Epidermal melanocyte (primary cell): ENCODE measurements around the gene TIMM17A.

Source experiments
- DNase-seq: peaks from one replicate; pipeline ENCODE4 v3.0.0; 2011; ENCODE audit warnings: low spot score; ENCODE audit not compliant: insufficient read length

TIMM17A gene

DNA sequence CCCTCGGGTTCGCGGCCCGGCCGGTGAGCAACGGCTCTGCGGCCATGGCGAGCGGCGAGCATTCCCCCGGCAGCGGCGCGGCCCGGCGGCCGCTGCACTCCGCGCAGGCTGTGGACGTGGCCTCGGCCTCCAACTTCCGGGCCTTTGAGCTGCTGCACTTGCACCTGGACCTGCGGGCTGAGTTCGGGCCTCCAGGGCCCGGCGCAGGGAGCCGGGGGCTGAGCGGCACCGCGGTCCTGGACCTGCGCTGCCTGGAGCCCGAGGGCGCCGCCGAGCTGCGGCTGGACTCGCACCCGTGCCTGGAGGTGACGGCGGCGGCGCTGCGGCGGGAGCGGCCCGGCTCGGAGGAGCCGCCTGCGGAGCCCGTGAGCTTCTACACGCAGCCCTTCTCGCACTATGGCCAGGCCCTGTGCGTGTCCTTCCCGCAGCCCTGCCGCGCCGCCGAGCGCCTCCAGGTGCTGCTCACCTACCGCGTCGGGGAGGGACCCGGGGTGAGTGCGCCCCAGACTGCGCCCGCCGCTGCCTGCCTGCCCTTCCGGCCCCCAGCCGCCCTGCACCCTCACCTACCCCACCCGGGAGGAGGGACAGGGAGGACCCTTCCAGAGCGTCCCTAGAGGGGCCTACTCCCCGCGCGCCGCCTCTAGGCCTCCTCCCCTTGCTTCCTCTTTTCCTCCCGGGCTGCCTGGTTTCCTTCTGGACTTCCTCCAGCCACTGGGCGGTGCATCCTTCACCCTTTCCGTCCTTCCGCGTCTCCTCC is 27.5 kb downstream of the TIMM17A start, which contains the start of gene RNPEP:
RNPEP (plus strand) TSS at position 26 of the 757 bp plus-strand sequence; CDS start at position 45, 19 bp downstream.
- peak; percentile 87 for DNase-seq

DNA sequence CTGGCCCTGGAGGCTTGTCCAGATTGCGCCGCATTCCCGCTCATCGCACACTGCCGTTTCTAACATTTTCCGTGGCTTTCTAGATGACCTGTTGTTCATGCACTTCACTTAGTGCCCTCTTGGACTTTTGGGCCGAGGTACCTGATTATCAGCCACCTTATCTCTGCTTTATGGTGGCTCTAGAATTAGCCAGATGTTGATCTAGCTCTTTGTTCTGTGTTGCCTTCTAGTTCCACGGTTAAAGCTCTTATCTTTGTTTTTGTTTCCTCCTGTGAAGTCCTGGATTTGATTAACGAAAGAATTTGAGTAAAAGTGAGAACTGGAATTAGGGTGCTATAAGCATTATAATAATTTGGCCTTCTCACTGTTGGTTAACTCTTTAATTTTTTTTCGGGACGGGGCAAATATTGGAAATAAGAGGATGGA is 28.1 kb downstream of the TIMM17A start:
- DNase-seq = no peak

DNA sequence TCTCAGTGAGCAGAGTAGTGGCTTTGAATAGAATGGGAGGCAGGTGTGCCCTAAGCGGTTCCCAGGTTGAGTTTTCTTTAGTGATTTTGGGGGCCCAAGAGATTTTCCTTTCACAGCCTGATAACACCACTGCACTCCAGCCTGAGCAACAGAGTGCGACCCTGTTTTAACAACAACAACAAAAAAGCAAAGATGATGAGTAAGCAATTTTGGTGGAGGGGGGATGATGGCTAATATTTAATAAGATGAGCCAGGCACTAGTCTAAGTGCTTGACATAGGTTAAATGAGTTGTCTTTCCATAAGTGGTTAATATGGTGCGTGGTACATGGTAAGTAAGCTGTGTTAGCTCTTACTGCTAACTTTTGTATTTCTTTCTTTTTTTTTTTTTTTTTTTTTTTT is 29.1 kb downstream of the TIMM17A start:
- no peak for DNase-seq

DNA sequence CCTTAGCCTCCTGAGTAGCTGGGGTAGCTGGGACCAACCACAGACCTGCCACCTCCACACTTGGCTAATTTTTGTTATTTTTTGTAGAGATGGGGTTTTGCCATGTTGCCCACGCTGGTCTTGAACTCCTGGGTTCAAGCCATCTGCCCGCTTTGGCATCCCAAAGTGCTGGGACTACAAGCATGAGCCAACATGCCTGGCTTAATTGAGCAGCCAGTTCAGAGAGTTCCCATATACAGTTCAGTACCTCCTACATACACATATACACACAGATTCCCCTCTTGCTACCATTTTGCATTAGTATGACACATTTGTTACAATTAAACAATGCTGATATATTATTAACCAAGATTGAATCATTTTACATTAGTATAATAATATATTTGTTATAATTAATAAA is 30.1 kb downstream of the TIMM17A start:
- no peak for DNase-seq

DNA sequence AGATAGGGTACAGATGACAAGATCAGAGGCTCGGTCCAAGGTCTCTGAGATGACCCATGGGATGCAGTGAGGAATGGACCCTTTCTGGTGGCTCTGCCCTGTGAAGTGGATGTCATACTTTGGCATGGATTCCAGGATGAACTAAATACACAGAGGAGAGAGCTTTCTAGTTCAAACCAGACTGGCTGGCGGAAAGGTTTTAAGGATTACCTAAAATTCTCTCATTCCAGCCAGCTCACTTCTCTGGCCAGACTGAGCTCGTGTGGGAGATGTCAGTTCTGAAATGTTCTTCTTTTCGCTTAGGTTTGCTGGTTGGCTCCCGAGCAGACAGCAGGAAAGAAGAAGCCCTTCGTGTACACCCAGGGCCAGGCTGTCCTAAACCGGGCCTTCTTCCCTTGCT is 33.3 kb downstream of the TIMM17A start:
- no peak for DNase-seq

DNA sequence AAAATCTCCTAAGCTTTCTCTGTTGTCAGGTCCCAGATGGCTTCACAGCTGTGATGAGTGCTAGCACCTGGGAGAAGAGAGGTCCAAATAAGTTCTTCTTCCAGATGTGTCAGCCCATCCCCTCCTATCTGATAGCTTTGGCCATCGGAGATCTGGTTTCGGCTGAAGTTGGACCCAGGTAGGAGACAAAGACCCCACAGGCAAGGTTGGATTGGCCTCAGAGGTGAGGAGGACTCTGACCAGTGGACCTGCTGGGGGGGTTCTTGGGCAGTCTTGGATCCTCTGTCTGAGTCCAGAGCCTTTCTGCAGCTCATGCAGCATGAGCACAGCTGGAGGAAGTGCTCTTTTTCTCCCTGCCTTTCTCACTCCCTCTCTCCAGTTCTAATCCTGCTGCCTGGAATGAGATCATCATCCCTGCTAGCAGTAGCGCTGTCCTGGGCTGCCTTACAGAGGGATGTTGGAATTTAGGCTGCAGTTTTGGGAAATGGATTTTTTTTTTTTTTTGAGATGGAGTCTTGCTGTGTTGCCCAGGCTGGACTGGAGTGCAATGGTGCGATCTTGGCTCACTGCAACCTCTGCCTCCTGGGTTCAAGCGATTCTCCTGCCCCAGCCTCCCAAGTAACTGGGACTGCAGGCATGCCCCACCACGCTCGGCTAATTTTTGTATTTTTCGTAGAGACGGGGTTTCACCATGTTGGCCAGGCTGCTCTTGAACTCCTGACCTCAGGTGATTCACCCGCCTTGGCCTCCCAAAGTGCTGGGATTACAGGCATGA is 34.2 kb downstream of the TIMM17A start:
- no peak for DNase-seq

DNA sequence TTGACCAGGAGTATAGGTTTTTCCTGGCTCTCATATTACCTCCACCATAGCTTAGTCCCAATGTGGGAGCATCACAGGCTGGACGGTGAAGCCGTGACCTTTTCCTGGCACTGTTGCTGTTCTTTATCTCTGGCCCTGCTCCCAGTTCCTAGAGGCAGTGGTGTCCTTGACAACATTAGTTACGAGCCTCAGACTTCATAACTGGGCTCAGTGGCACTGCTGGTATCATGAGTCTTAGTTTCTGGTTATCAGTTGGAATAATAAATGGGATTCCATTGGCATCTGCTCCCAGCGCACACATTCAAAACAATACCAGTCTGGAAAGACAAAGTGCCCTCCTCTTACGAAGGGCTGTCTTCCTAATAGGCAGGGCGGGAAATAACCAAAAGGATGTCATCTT is 35.1 kb downstream of the TIMM17A start:
- no peak for DNase-seq

DNA sequence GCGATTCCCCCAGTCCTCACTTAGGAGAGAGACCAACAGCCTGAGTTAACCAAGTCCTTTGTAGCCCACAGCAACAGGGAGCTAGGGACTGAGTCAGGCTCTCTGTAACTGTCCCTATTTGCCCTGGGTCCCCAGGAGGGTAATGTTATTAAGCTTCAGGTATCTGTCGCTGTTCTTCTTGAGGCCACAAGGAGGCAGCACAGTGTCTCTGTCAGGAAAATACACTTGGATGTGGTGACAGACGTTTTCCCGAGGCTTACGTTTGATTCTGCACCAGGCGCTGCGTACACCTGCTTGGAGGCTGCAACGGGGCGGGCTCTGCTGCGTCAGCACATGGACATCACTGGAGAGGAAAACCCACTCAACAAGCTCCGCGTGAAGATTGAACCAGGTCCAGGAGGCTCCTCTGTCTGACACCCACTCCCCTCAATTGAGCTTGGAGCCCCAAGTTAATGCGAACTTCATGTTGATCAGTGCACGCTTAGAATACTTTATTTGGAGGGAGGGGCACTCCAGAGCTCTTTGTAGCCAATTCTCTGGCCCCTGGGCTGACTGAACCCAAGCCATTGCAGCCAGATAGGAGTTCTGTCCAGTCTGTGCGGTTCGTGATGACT is 44.4 kb downstream of the TIMM17A start:
- peak; percentile 59 for DNase-seq

DNA sequence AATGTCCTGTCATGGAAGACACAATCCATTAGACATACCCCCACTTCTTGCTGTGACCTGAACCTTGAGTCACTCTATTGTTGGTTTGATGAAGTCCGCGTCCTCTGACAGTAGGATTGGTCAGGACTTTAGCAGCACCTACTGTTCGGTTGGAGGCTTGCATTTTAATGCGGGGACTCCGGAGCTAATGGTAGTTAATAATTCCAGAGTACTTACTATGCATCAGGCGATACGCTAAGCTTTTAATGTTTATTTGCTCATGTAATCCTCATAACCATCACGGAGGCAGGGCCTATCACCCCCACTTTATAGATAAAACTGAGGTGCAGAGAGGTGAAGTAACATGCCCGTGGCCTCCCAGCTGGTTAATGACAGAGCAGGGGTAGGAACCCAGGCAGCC is 47.2 kb downstream of the TIMM17A start:
- DNase-seq = no peak

DNA sequence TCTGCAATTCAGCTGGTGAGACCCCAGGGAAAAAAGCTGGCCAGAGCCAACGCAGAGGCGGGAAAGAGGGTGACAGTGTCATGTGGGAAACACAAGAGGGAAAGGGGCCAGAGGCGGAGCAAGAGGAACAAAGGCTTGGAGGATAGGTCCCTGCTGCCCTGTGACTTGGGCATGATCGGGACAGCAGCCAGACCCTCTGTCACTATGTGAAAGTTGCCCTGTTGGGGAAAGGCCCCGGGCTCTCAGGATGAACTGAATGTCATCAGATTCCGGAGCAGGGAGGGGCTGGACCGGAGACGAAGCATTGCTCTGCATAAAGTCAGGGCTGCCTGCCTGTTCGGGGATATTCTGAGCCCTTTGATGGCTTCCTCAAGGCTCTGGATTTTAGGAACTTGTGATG is 49.4 kb downstream of the TIMM17A start:
- no peak for DNase-seq

DNA sequence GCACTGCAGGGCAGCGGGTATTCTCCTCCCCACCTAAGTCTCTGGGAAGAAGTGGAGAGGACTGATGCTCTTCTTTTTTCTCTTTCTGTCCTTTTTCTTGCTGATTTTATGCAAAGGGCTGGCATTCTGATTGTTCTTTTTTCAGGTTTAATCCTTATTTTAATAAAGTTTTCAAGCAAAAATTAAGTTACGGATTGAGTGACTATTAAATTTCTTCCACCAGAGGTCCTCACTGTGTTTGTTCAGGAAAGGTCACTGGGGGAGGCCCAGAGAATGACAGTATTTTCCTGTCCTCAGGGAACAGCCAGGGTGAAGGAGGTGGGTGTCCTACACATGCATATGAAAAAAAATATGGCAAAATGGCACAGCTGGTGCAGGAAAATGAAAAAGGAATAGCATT is 50.7 kb downstream of the TIMM17A start:
- no peak for DNase-seq

DNA sequence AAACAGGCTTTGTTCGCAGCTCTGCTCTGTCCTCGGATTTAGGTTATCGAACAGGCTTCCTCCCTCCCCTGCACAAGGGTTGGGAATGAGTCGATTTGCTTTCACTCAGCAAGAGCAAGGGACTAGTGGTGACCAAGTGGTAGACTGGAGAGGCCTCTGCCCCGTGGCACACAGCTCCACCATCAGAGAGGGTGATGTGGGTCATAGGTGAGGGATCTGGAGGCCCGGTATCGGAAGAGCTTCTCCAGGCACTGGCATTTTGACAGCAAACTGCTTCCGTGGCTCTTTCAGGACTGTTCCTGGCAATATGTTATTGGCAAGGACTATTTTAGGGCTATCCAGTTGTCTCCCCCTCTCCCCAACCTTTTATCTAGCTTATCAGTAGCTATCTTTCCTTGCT is 52.0 kb downstream of the TIMM17A start:
- DNase-seq = no peak

DNA sequence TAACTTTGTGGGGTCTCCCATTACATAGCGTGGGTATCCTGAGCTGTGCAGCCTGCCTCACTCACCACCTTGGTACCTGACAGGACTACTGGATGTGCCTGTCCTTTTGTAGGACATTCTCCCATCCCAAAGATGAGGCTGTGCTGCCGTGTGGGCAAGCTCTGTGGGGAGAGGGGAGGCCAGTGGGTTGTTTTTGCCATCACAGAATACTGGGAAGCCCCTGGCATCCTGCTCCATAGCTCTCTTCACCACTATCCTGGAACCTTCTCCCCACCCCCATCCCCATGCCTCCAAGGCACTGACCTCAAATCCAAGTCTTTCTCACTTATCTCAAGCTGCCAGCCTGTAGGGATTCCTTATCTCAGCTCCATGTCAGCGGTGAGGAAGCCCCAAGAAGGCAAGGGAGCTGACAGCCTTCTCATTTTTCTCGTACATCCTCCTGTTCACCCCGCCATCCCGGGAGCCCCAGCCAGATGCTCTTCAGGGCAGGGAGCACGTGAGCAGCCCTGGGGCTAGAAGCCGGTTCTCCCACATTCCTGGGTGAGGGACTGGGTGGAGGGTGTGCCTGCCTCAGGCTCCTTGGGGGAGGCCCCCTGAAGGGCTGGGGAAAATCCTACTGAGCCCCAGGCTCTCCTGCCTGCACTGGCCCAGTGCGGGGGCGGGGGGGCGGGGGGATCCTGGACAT is 52.6 kb downstream of the TIMM17A start:
- DNase-seq = no peak

DNA sequence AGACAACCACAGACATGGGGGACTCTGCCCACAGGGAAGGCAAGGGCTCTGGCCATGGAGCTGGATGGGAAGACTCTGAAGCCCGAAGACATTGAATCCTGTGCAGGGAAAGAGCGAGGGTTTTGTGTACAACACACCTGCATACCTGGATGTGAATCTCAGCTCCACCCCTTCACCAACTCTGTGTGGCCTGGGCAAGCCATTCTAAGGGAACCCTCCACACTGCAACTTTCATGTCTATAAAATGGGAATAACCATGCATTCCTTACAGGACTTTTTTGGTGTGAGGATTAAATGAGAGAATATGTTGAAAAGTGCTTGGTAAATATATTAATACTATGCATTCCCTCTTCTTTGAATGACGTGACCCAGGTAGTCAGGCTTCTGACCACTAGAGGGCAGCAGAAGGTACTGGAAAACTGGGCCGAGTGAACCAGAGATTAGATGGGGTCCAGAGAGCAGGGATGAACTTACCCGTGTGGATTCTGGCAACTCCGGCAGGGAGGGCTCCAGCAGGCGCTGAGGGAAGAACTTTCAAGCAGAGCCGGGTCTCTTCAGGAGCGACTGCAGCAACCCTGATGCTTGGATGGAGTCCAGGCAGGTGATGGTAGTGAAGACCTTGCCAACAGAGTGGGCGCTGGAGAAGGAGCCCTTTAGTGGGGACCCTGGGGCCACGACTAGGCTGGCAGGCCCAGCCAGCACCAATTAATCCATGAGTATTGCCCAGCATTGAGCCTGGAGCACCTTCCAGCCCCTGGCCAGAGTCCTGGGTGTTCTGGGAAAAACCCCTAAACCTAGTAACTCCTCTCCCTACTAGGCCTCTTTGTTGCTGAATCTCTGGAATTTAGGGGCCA is 54.2 kb downstream of the TIMM17A start:
- peak; percentile 89 for DNase-seq

DNA sequence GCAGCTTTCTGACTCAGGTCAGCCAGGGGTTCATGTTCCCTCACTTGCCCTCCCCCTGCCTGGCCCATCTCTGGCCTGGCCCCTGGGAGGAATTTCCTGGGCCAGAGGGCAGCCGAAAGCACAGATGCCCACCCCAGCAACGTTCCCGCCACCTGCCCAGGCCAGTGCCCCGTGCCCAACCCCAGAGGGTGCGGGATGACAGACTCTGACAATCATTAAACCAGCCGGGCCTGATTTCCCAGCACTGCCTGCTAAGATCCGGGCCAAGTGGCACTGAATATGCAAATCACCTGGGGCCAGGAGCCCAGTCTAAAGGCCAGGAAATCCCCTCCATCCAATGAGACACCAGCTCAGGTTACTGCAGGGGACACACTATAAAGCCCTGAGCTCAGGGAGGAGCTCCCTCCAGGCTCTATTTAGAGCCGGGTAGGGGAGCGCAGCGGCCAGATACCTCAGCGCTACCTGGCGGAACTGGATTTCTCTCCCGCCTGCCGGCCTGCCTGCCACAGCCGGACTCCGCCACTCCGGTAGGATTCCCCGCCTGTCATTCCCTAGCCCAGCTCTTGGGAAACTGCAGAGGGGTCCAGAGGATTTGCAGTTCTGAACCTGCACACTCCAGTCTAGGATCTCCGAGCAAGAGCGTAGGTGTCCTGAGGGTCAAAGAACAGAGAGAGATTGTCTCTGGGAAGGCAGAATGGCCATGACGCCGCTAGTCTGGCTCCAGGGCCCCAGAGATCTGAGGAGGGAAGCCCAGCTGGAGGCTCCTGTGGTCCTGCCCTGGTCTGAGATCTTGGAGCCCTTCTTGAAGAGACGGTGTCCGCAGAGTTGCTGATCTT is 55.1 kb downstream of the TIMM17A start, which contains the start of gene ELF3:
ELF3 (plus strand) TSS at position 408 of the 836 bp plus-strand sequence. CDS start 550 bp downstream, outside the sequence.
- DNase-seq = no peak

DNA sequence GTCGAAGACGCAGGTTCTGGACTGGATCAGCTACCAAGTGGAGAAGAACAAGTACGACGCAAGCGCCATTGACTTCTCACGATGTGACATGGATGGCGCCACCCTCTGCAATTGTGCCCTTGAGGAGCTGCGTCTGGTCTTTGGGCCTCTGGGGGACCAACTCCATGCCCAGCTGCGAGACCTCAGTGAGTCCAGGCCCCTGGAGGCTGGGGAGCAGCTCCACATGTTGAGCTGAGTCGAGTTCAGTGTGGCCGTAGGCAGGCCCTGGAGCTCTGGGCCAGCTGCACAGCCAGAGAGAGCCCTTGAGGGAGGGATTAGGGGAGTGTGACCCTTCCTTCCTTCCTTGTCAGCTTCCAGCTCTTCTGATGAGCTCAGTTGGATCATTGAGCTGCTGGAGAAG is 56.7 kb downstream of the TIMM17A start:
- DNase-seq = no peak

DNA sequence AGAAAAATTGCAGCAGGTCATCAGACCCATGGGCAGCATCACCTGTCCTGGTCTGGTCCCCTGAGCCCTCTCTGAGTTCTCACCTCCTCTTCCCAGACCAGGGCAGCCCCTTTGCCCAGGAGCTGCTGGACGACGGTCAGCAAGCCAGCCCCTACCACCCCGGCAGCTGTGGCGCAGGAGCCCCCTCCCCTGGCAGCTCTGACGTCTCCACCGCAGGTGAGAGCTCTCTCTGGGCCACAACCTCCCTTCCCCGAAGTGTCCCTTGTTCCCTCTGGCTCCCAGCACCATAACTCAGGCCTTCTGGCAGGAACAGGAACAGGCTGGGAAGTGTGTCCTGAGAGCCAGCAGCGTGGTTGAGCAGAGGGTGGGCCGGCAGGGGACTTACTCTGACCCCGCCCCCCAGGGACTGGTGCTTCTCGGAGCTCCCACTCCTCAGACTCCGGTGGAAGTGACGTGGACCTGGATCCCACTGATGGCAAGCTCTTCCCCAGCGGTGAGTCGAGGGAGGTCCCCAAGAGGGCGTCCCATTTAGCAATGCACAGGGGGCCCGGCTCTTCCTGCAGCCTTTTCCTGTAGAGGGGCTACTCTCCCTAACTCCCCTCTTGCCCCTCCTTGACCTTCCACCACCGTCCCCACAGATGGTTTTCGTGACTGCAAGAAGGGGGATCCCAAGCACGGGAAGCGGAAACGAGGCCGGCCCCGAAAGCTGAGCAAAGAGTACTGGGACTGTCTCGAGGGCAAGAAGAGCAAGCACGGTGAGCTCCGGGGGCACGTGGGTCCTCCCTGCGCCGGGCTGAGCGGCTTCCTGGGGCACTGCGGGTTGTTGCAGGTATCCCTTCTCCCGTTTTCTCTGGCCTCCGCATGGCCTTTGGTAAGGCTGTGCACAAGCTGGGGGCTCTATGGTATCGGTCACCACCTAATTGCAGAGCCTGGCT is 57.5 kb downstream of the TIMM17A start:
- DNase-seq = no peak

DNA sequence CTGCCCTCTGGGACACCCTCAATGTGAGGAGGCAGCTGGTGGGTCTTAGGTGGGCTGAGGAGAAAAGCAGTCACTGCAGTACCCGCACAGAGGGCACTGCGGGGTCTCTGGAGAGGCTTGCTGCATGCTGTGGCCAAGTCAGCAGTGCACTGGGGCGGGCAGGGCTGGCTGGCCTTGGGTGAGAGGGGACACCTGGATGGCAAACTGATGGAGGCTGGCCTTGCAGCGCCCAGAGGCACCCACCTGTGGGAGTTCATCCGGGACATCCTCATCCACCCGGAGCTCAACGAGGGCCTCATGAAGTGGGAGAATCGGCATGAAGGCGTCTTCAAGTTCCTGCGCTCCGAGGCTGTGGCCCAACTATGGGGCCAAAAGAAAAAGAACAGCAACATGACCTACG is 58.3 kb downstream of the TIMM17A start:
- no peak for DNase-seq

DNA sequence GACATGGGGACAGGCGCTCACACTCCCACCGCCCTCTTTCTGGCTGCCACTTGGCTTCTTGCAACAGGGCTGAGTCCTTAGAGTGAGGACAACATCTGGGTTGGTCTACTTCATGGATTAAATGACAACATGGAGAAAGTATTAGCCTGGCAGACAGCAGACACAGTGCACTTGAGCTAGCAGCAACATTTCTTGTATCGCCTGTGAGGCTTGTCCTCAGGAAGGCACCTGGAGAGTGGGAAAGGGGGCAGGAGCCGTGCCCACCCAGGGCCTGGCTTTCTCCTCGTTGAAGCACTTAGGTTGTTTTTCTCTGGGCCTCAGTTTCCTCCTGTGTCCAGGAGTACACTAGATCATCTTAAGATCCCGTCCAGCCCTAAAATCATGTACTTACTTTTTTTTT is 58.8 kb downstream of the TIMM17A start:
- no peak for DNase-seq
